IPS-18c (cell line): ENCODE data around the gene ITPR2.
"Not testable (repeated sequence)": the region's sequence is repeated elsewhere in the genome, so short reads cannot be mapped to it uniquely, and the experiment has no call there.

Source experiments
- H3K4me3 ChIP-seq: 2 replicates; pipeline ENCODE4 v1.7.0; 2013; ENCODE audit warnings: low read depth, mild to moderate bottlenecking, low read length, moderate library complexity; ENCODE audit not compliant: insufficient read depth
- H3K9me3 ChIP-seq: one replicate; pipeline ENCODE4 v1.6.1; 2013; ENCODE audit warnings: mild to moderate bottlenecking, low read length, moderate library complexity; ENCODE audit not compliant: control insufficient read depth, insufficient read depth

ITPR2 gene

GRCh38 chr12:26614011-26614616, 218.9 kb downstream of the ITPR2 start:
- no peaks in the 10 kb centered on the region for H3K9me3 ChIP-seq

GRCh38 chr12:26612203-26612602, 220.8 kb downstream of the ITPR2 start:
- no peaks in the 10 kb centered on the region for H3K9me3 ChIP-seq
- no peak overlapping the region for H3K4me3 ChIP-seq

More at GRCh38 chr12:26614011-26614616, 218.9 kb downstream of the ITPR2 start:
- no peak overlapping the region for H3K4me3 ChIP-seq

- H3K4me3 ChIP-seq = no peak overlapping the region
- H3K9me3 ChIP-seq = no peaks in the 10 kb centered on the region
Measured at GRCh38 chr12:26611598-26611997, 221.4 kb downstream of the ITPR2 start.

- no peak overlapping the region for H3K4me3 ChIP-seq
- no peaks in the 10 kb centered on the region for H3K9me3 ChIP-seq
Measured at GRCh38 chr12:26610774-26611173, 222.2 kb downstream of the ITPR2 start.

GRCh38 chr12:26609986-26610385, 223.0 kb downstream of the ITPR2 start:
- Histone ChIP-seq H3K9me3 (no peaks in the 10 kb centered on the region), H3K4me3 (no peak overlapping the region)

- Histone ChIP-seq H3K9me3 (no peaks in the 10 kb centered on the region), H3K4me3 (no peak overlapping the region)
Measured at GRCh38 chr12:26608706-26609105, 224.3 kb downstream of the ITPR2 start.

GRCh38 chr12:26608273-26608672, 224.7 kb downstream of the ITPR2 start:
- Histone ChIP-seq H3K9me3 (no peaks in the 10 kb centered on the region), H3K4me3 (no peak overlapping the region)

GRCh38 chr12:26606911-26607310, 226.1 kb downstream of the ITPR2 start:
- H3K4me3 ChIP-seq = no peak overlapping the region

GRCh38 chr12:26604813-26605212, 228.2 kb downstream of the ITPR2 start:
- H3K4me3 ChIP-seq, H3K9me3 ChIP-seq: not testable (repeated sequence)

More at GRCh38 chr12:26606911-26607310, 226.1 kb downstream of the ITPR2 start:
- H3K9me3 ChIP-seq = no peaks in the 10 kb centered on the region

GRCh38 chr12:26599096-26599695, 233.8 kb downstream of the ITPR2 start:
- no peaks in the 10 kb centered on the region for H3K9me3 ChIP-seq
- H3K4me3 ChIP-seq = no peak overlapping the region

- Histone ChIP-seq H3K4me3 (no peak overlapping the region), H3K9me3 (no peaks in the 10 kb centered on the region)
Measured at GRCh38 chr12:26595806-26596205, 237.2 kb downstream of the ITPR2 start.

GRCh38 chr12:26580619-26581018, 252.4 kb downstream of the ITPR2 start:
- no peaks in the 10 kb centered on the region for H3K9me3 ChIP-seq
- H3K4me3 ChIP-seq = no peak overlapping the region

- Histone ChIP-seq H3K4me3 (no peak overlapping the region), H3K9me3 (no peaks in the 10 kb centered on the region)
Measured at GRCh38 chr12:26576266-26576665, 256.7 kb downstream of the ITPR2 start.

GRCh38 chr12:26573225-26573909, 259.6 kb downstream of the ITPR2 start:
- no peak overlapping the region for H3K4me3 ChIP-seq
- H3K9me3 ChIP-seq = no peaks in the 10 kb centered on the region

GRCh38 chr12:26572137-26572536, 260.9 kb downstream of the ITPR2 start:
- no peaks in the 10 kb centered on the region for H3K9me3 ChIP-seq
- H3K4me3 ChIP-seq = no peak overlapping the region

GRCh38 chr12:26571560-26571959, 261.4 kb downstream of the ITPR2 start:
- Histone ChIP-seq H3K9me3 (no peaks in the 10 kb centered on the region), H3K4me3 (no peak overlapping the region)

GRCh38 chr12:26567126-26567525, 265.9 kb downstream of the ITPR2 start:
- H3K4me3 ChIP-seq = no peak overlapping the region
- H3K9me3 ChIP-seq = no peaks in the 10 kb centered on the region

- H3K9me3 ChIP-seq = no peaks in the 10 kb centered on the region
- H3K4me3 ChIP-seq = no peak overlapping the region
Measured at GRCh38 chr12:26566675-26567074, 266.3 kb downstream of the ITPR2 start.
